Neural progenitor cell (in vitro differentiated cells): Measurements from ENCODE around the gene AEBP1. TPM values are rescaled to one million over a fixed set of nuclear protein-coding genes. Genes with fewer than 3 reads are reported as not detected.

Experiments
- DNase-seq: peaks from one replicate; pipeline ENCODE4 v3.0.0-alpha.2; 2016; ENCODE audit warnings: low spot score
- H2AFZ ChIP-seq: fragments of 200-600 bp; sonication (generic); replicated peaks from 2 replicates; pipeline ENCODE4 v1.6.1; 2016; ENCODE audit warnings: antibody characterized with exemption
- H3F3A ChIP-seq: fragments of 200-600 bp; sonication (generic); 2 replicates; pipeline ENCODE4 v1.6.1; 2016; ENCODE audit warnings: antibody characterized with exemption, low read depth
- H3K27ac ChIP-seq: fragments of 200-600 bp; sonication (generic); 2 replicates; pipeline ENCODE4 v1.5.1; 2016; ENCODE audit warnings: mild to moderate bottlenecking
- H3K27me3 ChIP-seq: fragments of 200-600 bp; sonication (generic); 2 replicates; pipeline ENCODE4 v1.6.1; 2016; ENCODE audit warnings: mild to moderate bottlenecking, moderate library complexity
- H3K36me3 ChIP-seq: fragments of 200-600 bp; sonication (generic); 2 replicates; pipeline ENCODE4 v1.5.1; 2016
- H3K4me1 ChIP-seq: fragments of 200-600 bp; sonication (generic); 2 replicates; pipeline ENCODE4 v1.6.1; 2016; ENCODE audit warnings: mixed run types
- H3K4me2 ChIP-seq: fragments of 200-600 bp; sonication (generic); 2 replicates; pipeline ENCODE4 v1.6.1; 2016
- H3K4me3 ChIP-seq: fragments of 200-600 bp; sonication (generic); 2 replicates; pipeline ENCODE4 v1.5.1; 2016
- H3K79me2 ChIP-seq: fragments of 200-600 bp; sonication (generic); 2 replicates; pipeline ENCODE4 v1.6.1; 2016; ENCODE audit warnings: low read depth
- H3K9ac ChIP-seq: fragments of 200-600 bp; sonication (generic); 2 replicates; pipeline ENCODE4 v1.6.1; 2016
- H3K9me3 ChIP-seq: fragments of 200-600 bp; sonication (generic); 2 replicates; pipeline ENCODE4 v1.5.1; 2016; ENCODE audit warnings: low read depth
- H4K20me1 ChIP-seq: fragments of 200-600 bp; sonication (generic); 2 replicates; pipeline ENCODE4 v1.6.1; 2016; ENCODE audit warnings: low read depth
- H3K27ac Mint-ChIP-seq: 3 replicates; pipeline ENCODE4 v1.8.0; 2021; ENCODE audit warnings: mixed read lengths
- H3K27me3 Mint-ChIP-seq: 2 replicates; pipeline ENCODE4 v1.8.0; 2022; ENCODE audit warnings: low read depth, mild to moderate bottlenecking, inconsistent platforms, moderate library complexity, mixed read lengths; ENCODE audit not compliant: insufficient read depth
- H3K36me3 Mint-ChIP-seq: 3 replicates; pipeline ENCODE4 v1.8.0; 2021; ENCODE audit warnings: mixed read lengths
- H3K4me1 Mint-ChIP-seq: 3 replicates; pipeline ENCODE4 v1.8.0; 2021; ENCODE audit warnings: mixed read lengths
- H3K4me3 Mint-ChIP-seq: 3 replicates; pipeline ENCODE4 v1.8.0; 2021; ENCODE audit warnings: mild to moderate bottlenecking, moderate library complexity, mixed read lengths
- H3K9me3 Mint-ChIP-seq: 3 replicates; pipeline ENCODE4 v1.8.0; 2020; ENCODE audit warnings: mixed read lengths
- CTCF ChIP-seq: fragments of 200-600 bp; sonication (generic); IDR thresholded peaks from 2 replicates; pipeline ENCODE4 v1.5.1; 2017; ENCODE audit warnings: antibody characterized with exemption, mild to moderate bottlenecking
- EZH2 ChIP-seq: fragments of 200-600 bp; sonication (generic); IDR thresholded peaks from 2 replicates; pipeline ENCODE4 v1.6.1; 2017; ENCODE audit warnings: antibody characterized with exemption, mild to moderate bottlenecking, moderate library complexity
- EZH2phosphoT487 ChIP-seq: fragments of 200-600 bp; sonication (generic); IDR thresholded peaks from 2 replicates; pipeline ENCODE4 v1.6.1; 2017; ENCODE audit warnings: antibody characterized with exemption
- total RNA-seq: library from RNA; depleted of rRNA; stranded (reverse); fragments of >200 nt; gene quantifications from 2 replicates; pipeline ENCODE4 v1.2.3, GENCODE V29; 2015; ENCODE audit warnings: low replicate concordance

AEBP1 gene
- total RNA-seq, 1 donor from 2014 or later = 4.5 TPM

GRCh38 chr7:44073664-44074348 is 30.3 kb upstream of the AEBP1 start:
- TF ChIP-seq EZH2phosphoT487 (no peak), CTCF (no peak), EZH2 (no peak)
- no peak overlapping the region for H3K27ac ChIP-seq
- no peak overlapping the region for H3K4me3 ChIP-seq
- no peak overlapping the region for H3K9ac ChIP-seq
- H3K36me3 Mint-ChIP-seq = peaks cover 2% of the 10 kb centered on the region
- H3K27ac Mint-ChIP-seq = no peak overlapping the region
- peaks cover 2% of the 10 kb centered on the region for H3K4me1 Mint-ChIP-seq
- H3K79me2 ChIP-seq = no peaks in the 10 kb centered on the region
- no peak overlapping the region for H3K4me2 ChIP-seq
- no peaks in the 10 kb centered on the region for H3K9me3 Mint-ChIP-seq
- no peaks in the 10 kb centered on the region for H3K36me3 ChIP-seq
- peaks cover 4% of the 10 kb centered on the region for H3K27me3 ChIP-seq
- H3K27me3 Mint-ChIP-seq = peaks cover 6% of the 10 kb centered on the region
- H2AFZ ChIP-seq = no peak overlapping the region
- H4K20me1 ChIP-seq = no peaks in the 10 kb centered on the region
- H3K4me1 ChIP-seq = no peaks in the 10 kb centered on the region
- H3K9me3 ChIP-seq = no peaks in the 10 kb centered on the region
- H3F3A ChIP-seq = peaks cover 4% of the 10 kb centered on the region
- no peak overlapping the region for H3K4me3 Mint-ChIP-seq
- no peak for DNase-seq

DNA sequence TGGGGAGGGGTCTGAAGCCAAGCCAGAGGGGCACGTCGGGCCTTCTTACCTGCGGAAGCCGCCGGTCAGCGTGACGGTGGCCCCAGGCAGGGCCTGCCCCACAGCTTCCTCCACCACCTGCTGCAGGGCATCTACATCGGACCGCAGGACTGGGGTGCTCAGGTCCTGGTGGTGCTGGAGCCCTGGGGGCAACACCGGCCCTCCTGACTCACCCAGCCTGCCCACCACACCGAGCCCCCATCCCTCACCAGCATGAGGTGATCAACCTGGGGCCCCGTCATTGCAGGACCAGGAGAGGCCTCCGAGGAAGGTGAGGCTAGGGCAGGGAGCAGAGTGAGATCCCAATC is 29.8 kb upstream of the AEBP1 start:
- no peak overlapping the region for H3K4me2 ChIP-seq
- H3K36me3 Mint-ChIP-seq = peaks cover 2% of the 10 kb centered on the region
- H2AFZ ChIP-seq = no peak overlapping the region
- peaks cover 6% of the 10 kb centered on the region for H3K27me3 Mint-ChIP-seq
- H3K27ac Mint-ChIP-seq = no peak overlapping the region
- no peak for TF ChIP-seq EZH2
- no peak for TF ChIP-seq EZH2phosphoT487
- no peak for TF ChIP-seq CTCF
- H3K4me1 ChIP-seq = no peaks in the 10 kb centered on the region
- no peaks in the 10 kb centered on the region for H3K27me3 ChIP-seq
- H3K4me3 ChIP-seq = no peak overlapping the region
- H3F3A ChIP-seq = peaks cover 4% of the 10 kb centered on the region
- no peaks in the 10 kb centered on the region for H3K36me3 ChIP-seq
- H3K27ac ChIP-seq = no peak overlapping the region
- H3K9me3 Mint-ChIP-seq = no peaks in the 10 kb centered on the region
- no peak overlapping the region for H3K9ac ChIP-seq
- no peaks in the 10 kb centered on the region for H3K79me2 ChIP-seq
- DNase-seq = no peak
- H3K4me1 Mint-ChIP-seq = peaks cover 2% of the 10 kb centered on the region
- H3K9me3 ChIP-seq = no peaks in the 10 kb centered on the region
- H4K20me1 ChIP-seq = no peaks in the 10 kb centered on the region
- H3K4me3 Mint-ChIP-seq = no peak overlapping the region

GRCh38 chr7:44075296-44076075 is 28.7 kb upstream of the AEBP1 start:
- peaks cover 4% of the 10 kb centered on the region for H3F3A ChIP-seq
- Mint-ChIP-seq H3K27ac (no peak overlapping the region), H3K4me1 (peaks cover 2% of the 10 kb centered on the region), H3K9me3 (no peaks in the 10 kb centered on the region), H3K4me3 (no peak overlapping the region), H3K36me3 (peaks cover 2% of the 10 kb centered on the region), H3K27me3 (peaks cover 6% of the 10 kb centered on the region)
- no peak for DNase-seq
- H3K9me3 ChIP-seq = no peaks in the 10 kb centered on the region
- H4K20me1 ChIP-seq = no peaks in the 10 kb centered on the region
- no peak overlapping the region for H2AFZ ChIP-seq
- no peaks in the 10 kb centered on the region for H3K27me3 ChIP-seq
- no peak overlapping the region for H3K9ac ChIP-seq
- H3K4me1 ChIP-seq = no peaks in the 10 kb centered on the region
- H3K4me2 ChIP-seq = no peak overlapping the region
- H3K4me3 ChIP-seq = no peak overlapping the region
- TF ChIP-seq EZH2phosphoT487 = no peak
- no peak for TF ChIP-seq CTCF
- no peak for TF ChIP-seq EZH2
- no peak overlapping the region for H3K27ac ChIP-seq
- no peaks in the 10 kb centered on the region for H3K36me3 ChIP-seq
- no peaks in the 10 kb centered on the region for H3K79me2 ChIP-seq
